Muscle of leg (tissue), 11 donors: Measurements from ENCODE around the gene ZFAND3. TPM values are rescaled to one million over a fixed set of nuclear protein-coding genes. Genes with fewer than 3 reads are reported as not detected.

Experiments used
- DNase-seq: peaks from one replicate; pipeline ENCODE4 v3.0.0; 2013
- H3K27ac ChIP-seq: one replicate; pipeline ENCODE4 v1.5.1; 2013; ENCODE audit warnings: mild to moderate bottlenecking, low read length, control low read depth
- H3K27me3 ChIP-seq: one replicate; pipeline ENCODE4 v1.6.1; 2013; ENCODE audit warnings: low read length; ENCODE audit not compliant: control insufficient read depth, insufficient read depth
- H3K36me3 ChIP-seq: one replicate; pipeline ENCODE4 v1.6.1; 2013; ENCODE audit warnings: low read length; ENCODE audit not compliant: control insufficient read depth, insufficient read depth
- H3K4me1 ChIP-seq: one replicate; pipeline ENCODE4 v1.6.1; 2013; ENCODE audit warnings: low read length; ENCODE audit not compliant: control insufficient read depth, insufficient read depth
- H3K4me3 ChIP-seq: one replicate; pipeline ENCODE4 v1.5.1; 2013; ENCODE audit warnings: low read length, control low read depth
- H3K9me3 ChIP-seq: replicated peaks from 2 replicates; pipeline ENCODE4 v1.6.1; 2013; ENCODE audit warnings: low read depth, low read length; ENCODE audit not compliant: control insufficient read depth
- WGBS: methylation state at CpG from one replicate; pipeline ENCODE4 v1.1.5; 2013; ENCODE audit warnings: missing lambda C conversion rate; ENCODE audit not compliant: insufficient coverage; 5-methylcytosine and 5-hydroxymethylcytosine counted together
- polyA plus RNA-seq, 8 donors: library from polyadenylated mRNA; unstranded; fragments of 120-200 nt; gene quantifications; one replicate each; pipeline versions ENCODE4 v1.2.1 to v1.2.3, GENCODE V29; 2013; ENCODE audit warnings: inconsistent platforms in 1 of 8, low replicate concordance in 1 of 8; ENCODE audit not compliant: insufficient read length in 8 of 8, insufficient read depth in 1 of 8
- total RNA-seq: library from RNA; stranded (reverse); fragments of 120-200 nt; gene quantifications from one replicate; pipeline ENCODE4 v1.2.4, GENCODE V29; 2013

Gene ZFAND3
- total and polyA plus RNA-seq, 9 donors, result 13.8 to 92.1 (median 83.8) TPM

DNA sequence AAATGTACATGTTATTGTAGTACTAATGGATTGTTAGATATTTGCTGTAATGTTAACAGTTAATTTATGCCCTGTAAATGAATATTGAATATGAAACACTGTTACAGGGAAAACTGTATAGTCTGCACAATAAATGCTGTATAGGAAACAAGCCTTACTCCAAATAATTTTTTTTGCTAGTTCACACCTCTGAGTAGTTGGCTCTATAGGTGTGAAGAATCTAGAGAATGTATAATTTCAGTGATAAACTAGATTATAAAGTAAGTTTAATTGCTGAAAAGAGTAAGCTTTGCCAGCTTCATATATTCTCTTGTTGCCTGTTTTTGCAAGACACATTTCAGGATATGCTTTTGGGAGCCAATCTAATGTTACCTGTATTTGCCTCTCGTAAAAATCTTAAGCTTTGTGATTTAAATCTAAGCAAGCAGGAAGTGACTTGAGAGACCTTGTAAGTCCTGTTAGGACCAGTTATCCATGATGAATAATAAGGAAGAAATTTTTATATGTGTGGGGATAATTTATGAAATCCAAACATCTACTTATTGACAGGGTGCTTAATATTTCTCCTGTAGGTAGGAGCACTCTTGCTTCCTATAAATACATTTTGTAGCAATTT is 232.4 kb downstream of the ZFAND3 start:
- no peak for DNase-seq
- no peaks in the 10 kb centered on the region for H3K4me1 ChIP-seq
- H3K27ac ChIP-seq, result no peak overlapping the region
- H3K4me3 ChIP-seq, result no peak overlapping the region
- no peaks in the 10 kb centered on the region for H3K36me3 ChIP-seq
- WGBS, result no CpG with 5 or more reads among the region's 1 CpG
- no peaks in the 10 kb centered on the region for H3K27me3 ChIP-seq
- no peaks in the 10 kb centered on the region for H3K9me3 ChIP-seq

- no peaks in the 10 kb centered on the region for H3K27me3 ChIP-seq
- no peak overlapping the region for H3K4me3 ChIP-seq
- no peak overlapping the region for H3K27ac ChIP-seq
- no peaks in the 10 kb centered on the region for H3K36me3 ChIP-seq
- DNase-seq, result no peak
- WGBS, result 70% methylated on average over 2 of the region's 4 CpGs
- peaks cover 2% of the 10 kb centered on the region for H3K4me1 ChIP-seq
- no peaks in the 10 kb centered on the region for H3K9me3 ChIP-seq
These were observed 235.1 kb downstream of the ZFAND3 start for GRCh38 chr6:38054527-38055202.

DNA sequence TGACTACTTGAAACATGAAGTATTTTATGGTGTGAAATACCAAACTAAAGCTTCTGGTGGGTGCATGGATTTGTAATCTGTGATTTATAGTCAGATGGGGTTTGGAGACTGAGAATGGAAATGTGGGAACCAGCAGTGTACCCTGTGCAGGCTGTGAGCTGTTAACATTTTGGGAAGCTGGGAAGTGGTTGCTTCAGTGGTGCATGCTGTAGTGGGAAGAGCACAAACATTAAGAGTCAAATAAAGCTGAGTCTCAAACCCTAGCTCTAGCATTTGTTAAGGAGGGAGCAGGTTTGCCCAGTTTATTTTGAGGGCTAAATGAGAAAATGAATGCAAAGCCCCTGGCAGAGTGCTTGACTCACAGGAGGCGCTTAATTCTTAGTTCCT is 235.7 kb downstream of the ZFAND3 start:
- Histone ChIP-seq H3K4me1 (peaks cover 2% of the 10 kb centered on the region), H3K27me3 (no peaks in the 10 kb centered on the region), H3K4me3 (no peak overlapping the region), H3K9me3 (no peaks in the 10 kb centered on the region), H3K36me3 (no peaks in the 10 kb centered on the region), H3K27ac (no peak overlapping the region)
- WGBS, result no CpG with 5 or more reads among the region's 1 CpG
- no peak for DNase-seq

- no peak overlapping the region for H3K4me3 ChIP-seq
- no peaks in the 10 kb centered on the region for H3K36me3 ChIP-seq
- WGBS, result 100% methylated on average over 1 of the region's 3 CpGs
- no peaks in the 10 kb centered on the region for H3K9me3 ChIP-seq
- DNase-seq, result no peak
- no peak overlapping the region for H3K27ac ChIP-seq
- peaks cover 2% of the 10 kb centered on the region for H3K4me1 ChIP-seq
- no peaks in the 10 kb centered on the region for H3K27me3 ChIP-seq
These were observed 236.8 kb downstream of the ZFAND3 start for GRCh38 chr6:38056361-38056760.

DNA sequence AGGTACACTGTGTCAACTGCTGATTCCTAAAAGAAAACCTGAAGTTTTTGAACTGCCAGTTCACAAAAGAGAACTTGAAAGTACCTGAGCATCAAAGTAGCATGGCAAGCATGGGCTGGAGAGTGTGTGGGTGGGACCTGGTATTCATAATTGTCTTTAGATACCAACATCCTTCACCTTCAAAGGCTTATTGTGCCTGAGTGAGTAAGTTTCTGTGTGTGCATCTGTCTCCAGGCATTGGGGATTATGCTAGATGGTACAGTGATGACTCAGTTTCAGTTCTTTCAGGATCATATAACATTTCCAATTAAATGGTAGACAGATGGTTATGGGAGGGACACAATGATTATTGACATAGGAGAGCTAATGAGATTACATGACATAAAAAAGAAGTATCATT is 238.5 kb downstream of the ZFAND3 start:
- H3K4me3 ChIP-seq, result no peak overlapping the region
- H3K27ac ChIP-seq, result no peak overlapping the region
- H3K36me3 ChIP-seq, result peaks cover 14% of the 10 kb centered on the region
- H3K4me1 ChIP-seq, result peaks cover 2% of the 10 kb centered on the region
- H3K27me3 ChIP-seq, result no peaks in the 10 kb centered on the region
- no peaks in the 10 kb centered on the region for H3K9me3 ChIP-seq
- no peak for DNase-seq

GRCh38 chr6:38062066-38062465 is 242.5 kb downstream of the ZFAND3 start:
- no peak for DNase-seq
- Histone ChIP-seq H3K27me3 (no peaks in the 10 kb centered on the region), H3K36me3 (peaks cover 21% of the 10 kb centered on the region), H3K4me1 (peaks cover 2% of the 10 kb centered on the region), H3K4me3 (no peak overlapping the region), H3K9me3 (no peaks in the 10 kb centered on the region), H3K27ac (no peak overlapping the region)
- 100% methylated on average over 1 of the region's 3 CpGs for WGBS

GRCh38 chr6:38063973-38064372 is 244.4 kb downstream of the ZFAND3 start:
- no peaks in the 10 kb centered on the region for H3K9me3 ChIP-seq
- no CpG with 5 or more reads among the region's 3 CpGs for WGBS
- no peaks in the 10 kb centered on the region for H3K4me1 ChIP-seq

DNA sequence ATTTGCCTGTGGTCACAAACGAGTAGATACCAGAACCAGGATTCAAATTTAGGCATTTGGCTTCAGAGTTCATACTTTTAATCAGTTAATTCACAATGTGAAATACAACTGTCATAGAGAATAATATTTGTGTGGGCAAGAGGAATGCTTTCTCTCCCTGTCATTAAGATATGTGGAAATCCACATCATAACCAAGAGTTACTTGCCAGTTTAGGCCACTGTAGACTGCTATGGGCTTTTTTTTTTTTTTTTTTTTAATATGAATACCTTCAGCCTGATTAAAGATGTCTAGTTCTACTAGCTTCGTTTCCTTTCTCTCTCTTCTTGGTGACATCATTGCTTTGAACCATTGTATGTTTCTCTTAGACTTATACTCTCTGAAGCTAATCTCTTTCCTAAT is 244.9 kb downstream of the ZFAND3 start:
- no peak for DNase-seq
- Histone ChIP-seq H3K27me3 (no peaks in the 10 kb centered on the region), H3K36me3 (peaks cover 21% of the 10 kb centered on the region), H3K4me1 (no peaks in the 10 kb centered on the region), H3K27ac (no peak overlapping the region), H3K9me3 (no peaks in the 10 kb centered on the region), H3K4me3 (no peak overlapping the region)
- WGBS, result no CpG with 5 or more reads among the region's 2 CpGs

More at GRCh38 chr6:38063973-38064372, 244.4 kb downstream of the ZFAND3 start:
- Histone ChIP-seq H3K36me3 (peaks cover 21% of the 10 kb centered on the region), H3K27me3 (no peaks in the 10 kb centered on the region), H3K4me3 (no peak overlapping the region), H3K27ac (no peak overlapping the region)
- DNase-seq, result no peak

GRCh38 chr6:38065734-38066305 is 246.3 kb downstream of the ZFAND3 start:
- H3K4me1 ChIP-seq, result no peaks in the 10 kb centered on the region
- H3K4me3 ChIP-seq, result no peak overlapping the region
- peaks cover 21% of the 10 kb centered on the region for H3K36me3 ChIP-seq
- DNase-seq, result no peak
- no peaks in the 10 kb centered on the region for H3K27me3 ChIP-seq
- no peaks in the 10 kb centered on the region for H3K9me3 ChIP-seq
- H3K27ac ChIP-seq, result no peak overlapping the region
- WGBS, result no CpG with 5 or more reads among the region's 2 CpGs

DNA sequence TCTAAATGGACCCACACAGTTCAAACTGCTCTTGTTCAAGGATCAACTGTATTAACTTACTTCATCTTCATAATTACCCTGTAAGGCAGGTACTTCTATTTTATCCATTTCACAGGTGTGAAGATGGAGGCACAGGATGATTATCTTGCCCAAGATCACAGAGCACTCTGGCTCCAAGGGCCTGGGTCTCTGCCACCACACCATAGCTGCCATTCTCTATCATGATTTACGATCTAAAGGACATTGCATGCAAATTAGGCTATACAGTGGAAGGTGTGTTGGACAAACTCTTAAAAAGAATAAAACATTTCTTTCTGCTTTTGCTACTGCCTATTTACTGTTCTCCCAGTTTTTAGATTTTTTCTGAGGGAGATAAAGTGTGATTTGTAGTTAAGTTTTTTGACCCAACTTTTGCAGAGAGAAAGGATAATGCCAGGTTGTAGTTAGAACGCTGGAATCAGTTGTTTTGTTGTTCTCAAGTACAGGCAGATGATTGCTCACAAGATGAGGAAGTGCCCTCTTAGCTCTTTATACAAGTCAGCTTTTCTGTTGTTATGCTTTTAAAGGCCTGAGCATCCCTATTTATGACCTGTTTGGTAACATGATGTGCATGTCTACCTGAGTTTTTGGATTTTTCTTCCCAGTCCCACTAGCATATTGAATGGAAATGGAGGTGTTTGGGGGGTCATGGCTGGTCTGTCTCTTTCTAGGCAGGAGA is 247.9 kb downstream of the ZFAND3 start:
- Histone ChIP-seq H3K27ac (no peak overlapping the region), H3K4me3 (no peak overlapping the region), H3K4me1 (no peaks in the 10 kb centered on the region), H3K9me3 (no peaks in the 10 kb centered on the region), H3K36me3 (peaks cover 11% of the 10 kb centered on the region), H3K27me3 (no peaks in the 10 kb centered on the region)
- WGBS, result no CpG with 5 or more reads among the region's 2 CpGs
- no peak for DNase-seq
